ENCODE results near the gene KAT6B. TPM values are rescaled to one million over a fixed set of nuclear protein-coding genes. Genes with fewer than 3 reads are reported as not detected.

KAT6B gene
- polyA plus RNA-seq, 1 donor from 2014 or later = 11.5 TPM

- Histone ChIP-seq H3K9me2 (ENCODE audit: insufficient read depth, low read length) (no peaks in the 10 kb centered on the region), H3K4me2 (ENCODE audit: low read length) (no peak overlapping the region), H3F3A (ENCODE audit: insufficient read depth, low read length, poor library complexity, severe bottlenecking) (no peaks in the 10 kb centered on the region), H2AFZ (ENCODE audit: low read depth, low read length) (no peak overlapping the region), H3K79me2 (replicated peaks; ENCODE audit: insufficient read depth, low read length) (peaks cover 90% of the 10 kb centered on the region), H3K27me3 (ENCODE audit: insufficient read depth, low read depth, low read length) (no peaks in the 10 kb centered on the region), H4K20me1 (ENCODE audit: insufficient read depth) (no peaks in the 10 kb centered on the region), H3K36me3 (ENCODE audit: insufficient read depth, low read length) (peaks cover 4% of the 10 kb centered on the region), H3K9ac (ENCODE audit: low read length) (no peak overlapping the region), H3K27ac (ENCODE audit: low read length) (no peak overlapping the region), H3K9me3 (ENCODE audit: low read length) (no peaks in the 10 kb centered on the region), H3K4me3 (ENCODE audit: low read length) (no peak overlapping the region)
- no peak for TF ChIP-seq TAF1 (IDR thresholded peaks at IDR 0.05; ENCODE audit: low read depth)
- TF ChIP-seq, protein P1, sequence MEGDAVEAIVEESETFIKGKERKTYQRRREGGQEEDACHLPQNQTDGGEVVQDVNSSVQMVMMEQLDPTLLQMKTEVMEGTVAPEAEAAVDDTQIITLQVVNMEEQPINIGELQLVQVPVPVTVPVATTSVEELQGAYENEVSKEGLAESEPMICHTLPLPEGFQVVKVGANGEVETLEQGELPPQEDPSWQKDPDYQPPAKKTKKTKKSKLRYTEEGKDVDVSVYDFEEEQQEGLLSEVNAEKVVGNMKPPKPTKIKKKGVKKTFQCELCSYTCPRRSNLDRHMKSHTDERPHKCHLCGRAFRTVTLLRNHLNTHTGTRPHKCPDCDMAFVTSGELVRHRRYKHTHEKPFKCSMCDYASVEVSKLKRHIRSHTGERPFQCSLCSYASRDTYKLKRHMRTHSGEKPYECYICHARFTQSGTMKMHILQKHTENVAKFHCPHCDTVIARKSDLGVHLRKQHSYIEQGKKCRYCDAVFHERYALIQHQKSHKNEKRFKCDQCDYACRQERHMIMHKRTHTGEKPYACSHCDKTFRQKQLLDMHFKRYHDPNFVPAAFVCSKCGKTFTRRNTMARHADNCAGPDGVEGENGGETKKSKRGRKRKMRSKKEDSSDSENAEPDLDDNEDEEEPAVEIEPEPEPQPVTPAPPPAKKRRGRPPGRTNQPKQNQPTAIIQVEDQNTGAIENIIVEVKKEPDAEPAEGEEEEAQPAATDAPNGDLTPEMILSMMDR (IDR thresholded peaks at IDR 0.05; ENCODE audit: poor library complexity, severe bottlenecking) = no peak
- no peak for TF ChIP-seq MXI1 (conservative IDR thresholded peaks at IDR 0.05; ENCODE audit: poor library complexity, severe bottlenecking)
- TF ChIP-seq, protein P2, sequence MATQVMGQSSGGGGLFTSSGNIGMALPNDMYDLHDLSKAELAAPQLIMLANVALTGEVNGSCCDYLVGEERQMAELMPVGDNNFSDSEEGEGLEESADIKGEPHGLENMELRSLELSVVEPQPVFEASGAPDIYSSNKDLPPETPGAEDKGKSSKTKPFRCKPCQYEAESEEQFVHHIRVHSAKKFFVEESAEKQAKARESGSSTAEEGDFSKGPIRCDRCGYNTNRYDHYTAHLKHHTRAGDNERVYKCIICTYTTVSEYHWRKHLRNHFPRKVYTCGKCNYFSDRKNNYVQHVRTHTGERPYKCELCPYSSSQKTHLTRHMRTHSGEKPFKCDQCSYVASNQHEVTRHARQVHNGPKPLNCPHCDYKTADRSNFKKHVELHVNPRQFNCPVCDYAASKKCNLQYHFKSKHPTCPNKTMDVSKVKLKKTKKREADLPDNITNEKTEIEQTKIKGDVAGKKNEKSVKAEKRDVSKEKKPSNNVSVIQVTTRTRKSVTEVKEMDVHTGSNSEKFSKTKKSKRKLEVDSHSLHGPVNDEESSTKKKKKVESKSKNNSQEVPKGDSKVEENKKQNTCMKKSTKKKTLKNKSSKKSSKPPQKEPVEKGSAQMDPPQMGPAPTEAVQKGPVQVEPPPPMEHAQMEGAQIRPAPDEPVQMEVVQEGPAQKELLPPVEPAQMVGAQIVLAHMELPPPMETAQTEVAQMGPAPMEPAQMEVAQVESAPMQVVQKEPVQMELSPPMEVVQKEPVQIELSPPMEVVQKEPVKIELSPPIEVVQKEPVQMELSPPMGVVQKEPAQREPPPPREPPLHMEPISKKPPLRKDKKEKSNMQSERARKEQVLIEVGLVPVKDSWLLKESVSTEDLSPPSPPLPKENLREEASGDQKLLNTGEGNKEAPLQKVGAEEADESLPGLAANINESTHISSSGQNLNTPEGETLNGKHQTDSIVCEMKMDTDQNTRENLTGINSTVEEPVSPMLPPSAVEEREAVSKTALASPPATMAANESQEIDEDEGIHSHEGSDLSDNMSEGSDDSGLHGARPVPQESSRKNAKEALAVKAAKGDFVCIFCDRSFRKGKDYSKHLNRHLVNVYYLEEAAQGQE (IDR thresholded peaks at IDR 0.05; ENCODE audit: borderline replicate concordance) = no peak
Observed at GRCh38 chr10:74835963-74836362, 9.6 kb downstream of the KAT6B start.

DNA sequence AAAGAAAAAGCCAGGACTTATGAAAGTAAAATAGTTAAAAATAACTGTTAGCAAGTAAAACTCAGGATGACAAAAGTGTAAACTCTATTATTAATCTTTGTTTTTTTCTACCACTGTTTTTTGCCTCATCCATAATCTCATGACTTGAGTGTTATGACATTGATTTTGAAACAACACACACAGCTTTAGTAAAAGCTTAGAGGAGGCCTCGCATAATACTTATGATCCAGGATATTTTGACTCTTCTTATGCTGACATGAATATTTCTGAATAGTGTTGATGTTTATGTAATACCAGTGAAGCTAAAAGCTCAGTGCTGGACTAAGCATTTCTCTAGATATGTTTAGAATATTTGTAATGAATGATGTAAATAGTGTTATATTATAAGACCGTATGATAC is 10.5 kb downstream of the KAT6B start:
- peaks cover 90% of the 10 kb centered on the region for H3K79me2 ChIP-seq (replicated peaks; ENCODE audit: insufficient read depth, low read length)
- peaks cover 4% of the 10 kb centered on the region for H3K36me3 ChIP-seq (ENCODE audit: insufficient read depth, low read length)
- no peak overlapping the region for H3K9ac ChIP-seq (ENCODE audit: low read length)
- H3F3A ChIP-seq (ENCODE audit: insufficient read depth, low read length, poor library complexity, severe bottlenecking) = no peaks in the 10 kb centered on the region
- H3K4me2 ChIP-seq (ENCODE audit: low read length) = no peak overlapping the region
- no peaks in the 10 kb centered on the region for H4K20me1 ChIP-seq (ENCODE audit: insufficient read depth)
- H3K27me3 ChIP-seq (ENCODE audit: insufficient read depth, low read depth, low read length) = no peaks in the 10 kb centered on the region
- no peak overlapping the region for H3K4me3 ChIP-seq (ENCODE audit: low read length)
- no peak overlapping the region for H2AFZ ChIP-seq (ENCODE audit: low read depth, low read length)
- no peaks in the 10 kb centered on the region for H3K9me3 ChIP-seq (ENCODE audit: low read length)
- TF ChIP-seq, protein P2 (IDR thresholded peaks at IDR 0.05; ENCODE audit: borderline replicate concordance) = no peak
- TF ChIP-seq MXI1 (conservative IDR thresholded peaks at IDR 0.05; ENCODE audit: poor library complexity, severe bottlenecking) = no peak
- TF ChIP-seq EP300 (conservative IDR thresholded peaks at IDR 0.05; ENCODE audit: poor library complexity, severe bottlenecking) = no peak
- TF ChIP-seq RAD21 (conservative IDR thresholded peaks at IDR 0.05) = no peak
- TF ChIP-seq TAF1 (IDR thresholded peaks at IDR 0.05; ENCODE audit: low read depth) = no peak
- TF ChIP-seq, protein P1 (IDR thresholded peaks at IDR 0.05; ENCODE audit: poor library complexity, severe bottlenecking) = no peak
- TF ChIP-seq POLR2AphosphoS5 (IDR thresholded peaks at IDR 0.05) = no peak
- TF ChIP-seq SMC3 (conservative IDR thresholded peaks at IDR 0.05; ENCODE audit: poor library complexity) = no peak
- TF ChIP-seq EZH2 (IDR thresholded peaks at IDR 0.05; ENCODE audit: borderline replicate concordance, insufficient read depth, low read length, poor library complexity, severe bottlenecking) = no peak
- no peaks in the 10 kb centered on the region for H3K9me2 ChIP-seq (ENCODE audit: insufficient read depth, low read length)
- H3K27ac ChIP-seq (ENCODE audit: low read length) = peak overlapping the region; percentile 46
